GM18861 (cell line): ENCODE data around the gene TPP2.

Experiments
- ATAC-seq: cut with Tn5 transposase; IDR thresholded peaks from one replicate; pipeline ENCODE4 v1.9.1; 2021; ENCODE audit not compliant: unreplicated experiment

TPP2 gene

DNA sequence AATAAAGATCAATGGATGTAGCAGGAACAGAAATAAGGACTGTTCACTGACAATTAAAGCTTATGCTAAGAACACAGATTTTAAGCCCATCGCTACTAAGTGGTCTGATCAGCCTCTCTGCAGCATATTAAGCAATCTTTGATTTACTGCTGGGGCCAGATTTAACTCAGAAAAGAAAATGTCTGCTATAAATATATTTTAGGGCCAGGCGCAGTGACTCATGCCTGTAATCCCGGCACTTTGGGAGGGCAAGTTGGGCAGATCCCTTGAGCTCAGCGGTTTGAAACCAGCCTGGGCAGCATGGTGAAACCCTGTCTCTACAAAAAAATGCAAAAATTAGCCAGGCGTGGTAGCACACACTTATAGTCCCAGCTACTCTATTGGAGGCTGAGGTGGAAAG is 55.1 kb downstream of the TPP2 start:
- ATAC-seq, result no peak

DNA sequence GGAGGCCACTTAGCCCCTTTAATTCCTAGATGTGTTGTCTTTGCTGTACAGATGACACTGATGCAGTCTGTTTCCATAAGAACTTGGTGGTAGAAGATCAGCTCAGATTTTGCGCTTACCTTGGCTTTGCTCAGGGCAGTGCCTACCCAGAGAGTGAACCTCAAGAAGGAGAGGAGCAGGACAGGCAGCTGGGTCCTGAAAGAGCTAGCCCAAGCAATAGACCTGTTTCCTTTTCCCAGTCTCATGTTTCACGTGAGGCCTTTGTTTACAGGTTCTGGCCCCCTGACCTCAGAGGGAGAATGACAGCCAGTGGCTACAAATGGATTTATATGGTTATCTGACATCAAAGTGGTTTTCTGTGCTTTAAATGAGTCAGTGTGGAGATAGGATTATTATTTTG is 58.0 kb downstream of the TPP2 start:
- no peak for ATAC-seq

DNA sequence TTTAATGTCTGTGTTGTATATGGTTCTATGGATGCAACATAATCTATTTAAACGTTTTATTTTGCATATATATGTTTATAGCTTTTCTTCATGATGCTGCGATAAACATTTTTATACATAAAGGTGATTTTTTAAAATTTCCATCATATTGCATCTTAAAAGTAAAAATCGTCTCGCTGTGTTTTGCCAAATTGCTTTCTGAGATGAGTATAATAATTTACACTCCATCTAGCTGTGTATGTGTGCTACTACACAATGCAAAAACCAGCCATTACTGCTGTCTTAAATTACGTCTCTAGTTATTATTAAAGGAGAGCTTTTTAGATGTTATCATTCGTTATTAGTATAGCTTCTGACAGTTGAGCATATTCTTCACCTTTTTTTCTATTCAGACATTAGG is 60.8 kb downstream of the TPP2 start:
- ATAC-seq, result no peak

DNA sequence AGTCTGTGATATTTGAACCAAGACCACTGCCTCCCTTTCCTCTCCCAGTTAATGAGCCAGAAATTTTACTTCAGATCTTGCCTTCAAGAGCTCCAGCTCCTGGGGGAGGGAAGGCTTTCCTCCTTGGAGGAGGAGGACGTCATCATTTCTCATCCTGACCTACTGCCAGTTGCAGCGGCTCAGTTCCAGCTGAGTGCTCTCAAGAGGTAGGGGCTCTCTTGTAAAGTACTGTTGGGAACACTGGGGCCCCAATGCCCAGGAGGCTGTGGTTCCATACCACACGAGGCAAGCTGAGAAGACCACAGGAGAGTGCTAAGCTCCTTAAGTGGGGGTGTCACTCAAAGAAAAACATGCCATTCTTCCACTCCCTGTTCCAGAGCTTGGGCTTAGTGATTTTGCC is 61.9 kb downstream of the TPP2 start:
- ATAC-seq, result no peak

DNA sequence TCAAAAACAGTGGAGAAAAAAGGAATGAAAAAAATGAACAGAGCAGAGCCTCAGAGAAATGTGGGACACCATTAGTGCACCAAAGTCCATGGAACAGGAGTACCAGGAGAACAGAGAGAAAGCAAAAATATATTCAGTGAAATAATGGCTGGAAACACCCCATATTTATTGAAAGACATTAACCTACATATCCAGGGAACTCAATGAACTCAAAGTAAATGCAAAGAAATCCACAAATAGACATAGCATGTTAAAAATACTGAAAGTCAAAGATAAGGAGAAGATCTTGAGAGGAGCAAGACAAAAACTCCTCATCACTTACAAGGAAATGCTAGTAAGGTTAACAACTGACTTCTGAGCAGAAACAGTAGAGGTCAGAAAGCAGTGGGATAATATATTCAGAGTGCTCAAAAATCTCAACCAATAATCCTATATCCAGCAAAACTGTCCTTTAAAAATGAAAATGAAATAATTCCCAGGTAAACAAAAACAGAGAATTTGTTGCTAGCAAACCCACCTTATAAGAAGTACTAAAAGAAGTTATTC is 62.5 kb downstream of the TPP2 start:
- no peak for ATAC-seq

DNA sequence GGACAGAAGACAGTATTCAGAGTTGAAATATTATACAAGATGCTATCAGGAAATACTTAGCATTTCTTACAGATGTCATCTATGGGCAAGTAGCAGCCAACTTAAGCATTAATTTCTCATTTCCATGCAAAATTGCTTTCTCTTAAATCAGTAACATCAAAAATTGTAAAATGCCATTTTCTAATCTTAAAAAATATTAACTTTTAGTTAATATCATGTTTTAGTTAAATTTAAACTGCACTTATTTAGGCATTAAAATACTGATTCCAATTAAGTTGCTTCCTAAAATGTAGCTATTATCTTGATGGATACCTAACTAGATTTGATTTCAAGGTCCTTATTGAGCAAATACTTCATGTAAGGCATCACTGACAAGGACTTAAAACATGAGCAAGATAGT is 70.2 kb downstream of the TPP2 start:
- ATAC-seq, result no peak

DNA sequence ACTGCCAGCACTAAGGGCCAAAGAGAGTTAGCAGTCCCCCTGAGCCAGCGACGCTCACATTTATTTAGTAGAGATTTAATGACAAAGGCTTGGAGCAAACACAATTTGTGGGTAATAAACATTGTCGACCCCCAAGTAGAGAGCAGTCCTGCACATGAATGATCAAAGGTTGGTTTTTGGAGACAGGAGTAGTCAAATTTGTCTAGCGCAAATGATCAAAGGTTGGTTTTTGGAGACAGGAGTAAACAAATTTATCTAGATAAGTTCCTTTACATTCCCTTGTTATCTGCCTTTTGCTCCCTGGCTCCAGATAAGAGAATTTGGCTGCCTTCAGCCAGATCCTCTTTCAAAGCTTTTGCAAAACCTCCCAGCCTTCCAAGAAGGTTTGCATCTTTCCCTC is 71.1 kb downstream of the TPP2 start:
- no peak for ATAC-seq

DNA sequence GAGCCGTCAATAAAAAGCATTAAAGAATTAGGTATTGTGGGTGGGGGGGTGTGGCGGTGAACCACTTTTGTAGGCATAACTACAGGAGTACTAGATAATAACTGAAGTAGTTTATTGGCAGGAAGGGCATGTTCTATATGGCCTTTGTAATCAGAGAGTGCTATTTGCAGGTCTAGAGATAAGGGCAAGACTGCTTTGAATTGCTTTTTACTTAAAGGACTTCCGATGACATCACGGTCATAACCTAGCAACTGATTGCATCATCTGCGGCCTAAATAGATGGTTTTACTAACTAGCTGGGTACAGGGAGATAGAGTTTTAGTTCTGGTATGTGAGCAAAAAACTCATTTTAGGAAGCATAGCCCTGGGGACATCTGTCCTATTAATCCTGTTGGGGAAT is 73.3 kb downstream of the TPP2 start:
- no peak for ATAC-seq

DNA sequence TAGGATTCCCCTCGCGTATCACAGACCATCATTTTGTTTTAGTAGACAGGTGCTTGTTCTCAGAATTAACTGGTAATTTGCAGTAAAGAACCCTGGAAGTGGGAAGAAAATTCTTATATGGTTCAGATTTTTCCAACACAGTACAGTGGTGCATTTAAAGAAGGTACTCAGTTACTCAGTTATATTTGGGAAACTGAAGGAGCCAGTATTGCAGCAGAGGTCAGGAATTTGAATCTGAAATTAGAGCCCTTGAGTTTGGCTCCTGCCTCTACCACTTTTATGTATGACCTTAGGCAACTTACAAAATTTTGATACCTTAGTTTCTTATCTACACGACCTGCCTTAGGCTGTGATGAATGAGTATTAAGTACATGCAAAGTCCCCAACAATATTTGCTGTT is 78.3 kb downstream of the TPP2 start:
- no peak for ATAC-seq

DNA sequence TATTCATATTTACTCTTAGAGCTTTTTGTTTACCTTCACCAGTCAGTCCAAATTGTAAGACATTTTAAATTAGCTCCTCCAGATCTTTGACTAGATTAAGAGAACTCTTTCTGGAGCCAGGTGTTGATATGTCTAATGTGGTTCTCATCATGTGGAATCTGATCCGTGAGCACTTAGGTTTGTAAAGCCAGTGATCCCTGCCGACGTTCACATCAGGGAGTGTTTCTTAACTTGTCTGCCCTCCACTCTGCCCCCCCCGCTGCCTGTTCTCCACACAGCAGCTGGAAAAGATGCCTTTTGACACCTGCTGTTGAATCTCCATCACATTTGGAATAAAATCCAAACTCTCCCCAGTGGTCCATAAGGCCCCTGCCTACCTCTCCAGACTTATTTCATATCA is 80.3 kb downstream of the TPP2 start:
- no peak for ATAC-seq

DNA sequence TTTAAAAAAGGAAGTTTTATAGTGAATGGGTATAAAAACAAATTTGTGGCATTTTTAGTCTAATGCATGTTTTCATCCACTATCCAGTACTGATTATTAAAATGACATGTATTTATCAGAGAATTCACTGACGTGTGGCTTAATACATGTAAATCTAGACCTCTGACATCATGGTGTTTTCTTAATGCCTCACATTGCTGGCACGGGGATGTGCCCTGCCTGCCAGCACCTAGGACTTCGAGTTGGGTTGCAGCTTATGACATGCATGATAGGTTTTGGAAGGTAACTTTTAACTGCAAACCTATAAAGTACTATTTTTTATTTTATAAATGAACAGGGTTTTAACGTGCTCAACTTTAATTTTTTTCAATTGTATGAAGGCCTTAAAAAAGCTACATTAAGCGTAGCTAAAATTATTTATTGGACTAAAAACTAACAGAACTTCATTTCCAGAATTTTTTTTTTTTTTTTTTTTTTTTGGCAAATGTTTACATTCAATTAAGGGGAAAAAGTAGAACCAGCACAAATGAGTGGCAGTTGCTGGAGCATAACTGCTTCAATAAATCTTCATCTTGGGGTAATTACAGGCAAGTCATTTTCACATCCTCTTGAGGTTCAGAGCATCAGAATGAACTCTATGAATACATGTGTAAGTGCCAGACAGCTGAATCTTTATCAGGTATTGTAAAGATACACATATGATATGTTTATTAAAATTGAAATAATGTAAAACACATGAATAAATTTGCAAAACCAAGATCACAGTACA is 81.7 kb downstream of the TPP2 start:
- no peak for ATAC-seq

DNA sequence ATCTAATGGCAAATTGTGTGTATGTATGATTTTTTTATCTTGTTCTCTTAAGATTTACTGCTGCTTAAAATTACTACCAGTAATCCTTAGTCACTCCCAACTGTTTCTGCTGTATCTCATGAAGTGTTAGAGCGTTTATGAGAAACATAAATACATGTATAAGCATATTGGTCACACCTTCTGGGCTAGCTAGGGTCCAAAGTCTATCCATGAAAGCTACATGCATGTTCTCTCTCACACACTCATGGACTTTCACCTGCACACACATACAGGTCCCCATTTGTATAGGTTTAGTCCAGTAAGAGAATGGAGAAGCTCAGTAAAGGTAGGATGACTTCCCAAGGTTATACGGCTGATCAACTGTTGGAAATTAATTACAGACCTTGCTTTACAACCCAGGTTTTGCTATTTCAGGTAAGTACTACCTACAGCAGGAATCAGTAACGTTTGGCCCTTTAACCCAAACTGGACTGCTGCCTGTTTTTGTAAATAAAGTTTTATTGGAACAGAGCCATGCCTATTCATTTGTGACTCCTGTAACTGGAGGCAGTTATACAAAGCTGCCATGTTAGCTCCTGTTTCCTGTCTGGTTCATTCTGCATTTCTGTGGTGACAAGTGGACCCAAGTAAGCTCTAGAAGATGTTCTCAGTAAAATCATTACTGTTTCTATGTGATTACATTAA is 82.8 kb downstream of the TPP2 start:
- ATAC-seq, result no peak

DNA sequence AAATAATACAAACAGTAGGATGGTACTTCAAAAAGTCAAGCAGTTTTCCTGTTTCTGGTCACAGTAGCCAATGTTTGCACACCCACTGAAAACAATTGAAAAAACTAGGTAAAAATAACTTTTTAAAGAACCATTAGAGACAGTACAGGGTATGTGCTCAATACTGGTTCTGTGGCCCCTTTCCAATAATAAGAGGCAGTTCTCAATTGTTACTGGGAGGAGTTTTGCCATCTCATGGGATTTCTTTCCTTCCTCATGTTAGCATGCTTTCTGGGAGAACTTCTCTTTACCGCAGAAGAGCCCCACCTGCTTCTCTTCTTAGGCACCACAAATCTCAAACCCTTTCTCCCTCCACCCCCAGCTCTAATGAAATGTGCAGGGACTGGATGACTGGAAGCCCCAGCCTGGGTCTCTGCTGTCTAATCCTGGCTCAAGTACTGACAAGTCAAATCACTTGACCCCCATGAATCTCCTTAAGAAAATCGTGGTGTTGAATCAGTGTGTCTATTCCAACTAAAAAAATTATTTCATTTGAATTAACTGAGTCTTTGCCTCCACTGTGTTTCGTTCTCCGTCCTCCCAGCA is 83.4 kb downstream of the TPP2 start:
- ATAC-seq, result no peak

DNA sequence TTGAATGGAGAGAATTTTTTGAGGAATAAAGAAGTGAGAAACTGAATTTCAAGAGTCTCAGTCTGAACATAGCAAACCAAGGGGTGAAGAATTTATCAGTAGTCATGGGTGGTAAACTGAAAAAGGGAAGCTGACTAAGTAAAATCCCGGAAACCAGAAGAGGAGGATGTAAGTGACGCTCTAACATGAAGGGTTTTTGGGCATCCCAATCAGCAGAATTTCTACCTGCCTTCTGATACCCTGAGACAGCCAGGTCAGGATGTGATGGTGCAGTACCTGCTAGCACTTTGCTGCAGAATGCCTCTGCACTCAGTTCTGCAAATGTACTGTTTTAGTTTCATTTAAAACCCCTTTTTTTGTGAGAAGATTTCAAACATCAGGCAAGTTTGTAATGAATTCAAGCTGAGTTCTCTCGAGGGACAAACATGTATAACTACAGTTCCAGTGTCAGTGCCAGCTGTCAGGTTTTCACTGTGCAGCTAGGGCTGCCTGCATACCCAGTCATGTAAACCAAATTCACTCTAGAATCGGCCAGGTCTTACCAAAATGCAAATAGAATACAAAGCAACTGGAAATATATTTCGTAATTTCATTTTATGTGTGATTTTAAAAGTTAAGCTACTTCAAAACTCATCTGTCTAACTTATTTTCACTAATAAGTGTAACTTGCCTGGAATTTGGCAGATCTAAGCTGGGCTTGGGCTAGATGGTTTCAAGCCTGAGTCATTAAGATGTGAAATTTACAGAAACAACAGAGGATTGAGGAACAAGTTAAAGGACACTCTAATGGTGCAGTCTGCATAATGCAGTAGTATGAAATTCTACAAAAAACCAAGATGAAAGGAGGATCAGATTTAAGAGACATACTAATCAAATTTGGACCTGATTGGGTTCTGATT is 84.3 kb downstream of the TPP2 start:
- ATAC-seq, result no peak

DNA sequence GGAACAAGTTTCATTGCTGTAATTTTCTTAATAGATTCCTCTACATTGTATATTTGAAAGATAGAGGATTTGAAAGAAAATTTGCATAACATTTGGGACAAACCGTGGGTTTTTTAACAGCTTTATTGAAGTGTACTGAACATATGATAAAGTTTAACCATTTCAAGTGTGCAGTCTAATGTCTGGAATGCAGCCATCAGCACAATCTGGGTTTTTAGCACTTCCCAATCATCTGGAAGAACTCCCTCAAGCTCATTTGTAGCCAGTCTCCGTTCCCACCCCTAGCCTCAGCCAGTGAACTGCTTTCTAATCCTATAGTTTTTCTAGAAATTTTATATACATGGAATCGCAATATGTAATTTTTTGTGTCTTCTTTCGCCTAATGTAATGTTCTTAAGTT is 85.4 kb downstream of the TPP2 start:
- ATAC-seq, result no peak

DNA sequence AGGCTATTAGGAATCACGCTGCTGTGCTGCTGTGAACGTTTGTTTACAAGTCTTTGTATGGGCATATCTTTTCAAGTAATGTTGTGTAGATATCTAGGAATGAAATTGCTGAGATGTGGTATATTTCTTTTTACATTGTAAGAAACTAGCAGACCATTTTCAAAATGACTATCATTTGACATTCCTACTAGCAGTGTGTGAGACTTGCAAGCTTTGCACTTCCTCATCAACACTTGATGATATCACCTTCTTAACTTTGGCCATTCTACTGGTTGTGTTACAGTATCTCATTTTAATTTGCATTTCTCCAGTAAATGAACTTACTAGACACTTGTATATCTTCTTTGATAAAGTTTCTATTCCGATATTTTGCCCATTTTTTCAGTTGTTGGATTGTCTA is 85.9 kb downstream of the TPP2 start:
- no peak for ATAC-seq

DNA sequence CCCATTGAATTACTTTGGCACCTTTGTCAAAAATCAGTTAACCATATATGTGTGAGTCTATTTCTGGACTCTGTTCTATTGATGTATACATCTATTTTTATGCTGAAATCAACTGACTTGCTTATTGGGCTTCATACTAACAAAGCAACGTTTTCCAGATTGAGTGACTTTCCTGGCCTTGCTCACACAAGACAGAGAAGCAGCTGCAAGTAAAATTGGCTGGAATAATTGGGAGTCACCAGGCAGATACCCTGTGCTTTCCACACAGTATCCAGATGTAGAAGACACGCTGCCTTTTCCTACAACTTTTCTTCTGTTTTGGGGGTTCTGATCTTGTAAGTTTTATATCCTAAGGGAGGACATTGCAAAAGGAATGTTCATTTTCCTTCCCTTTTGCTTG is 86.9 kb downstream of the TPP2 start:
- ATAC-seq, result no peak

DNA sequence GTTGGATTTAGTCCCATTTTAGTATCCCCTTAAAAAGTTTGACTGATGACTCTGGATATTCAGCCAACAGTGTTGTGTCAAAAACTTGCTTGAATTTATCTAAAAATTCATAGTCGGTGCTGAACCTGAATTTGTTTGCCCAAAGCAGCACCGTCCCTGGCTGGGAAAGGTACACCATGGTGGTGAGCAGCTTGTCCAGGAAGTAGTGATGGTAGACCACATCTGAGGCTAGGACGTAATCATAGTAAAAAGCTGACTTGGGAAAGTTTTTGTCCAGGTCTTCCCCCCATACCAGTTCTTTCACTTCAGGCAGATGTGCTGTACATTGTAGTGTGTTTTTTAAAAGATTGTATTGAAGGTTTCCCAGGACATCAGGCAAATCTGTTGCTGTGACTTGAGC is 89.2 kb downstream of the TPP2 start:
- ATAC-seq, result no peak

DNA sequence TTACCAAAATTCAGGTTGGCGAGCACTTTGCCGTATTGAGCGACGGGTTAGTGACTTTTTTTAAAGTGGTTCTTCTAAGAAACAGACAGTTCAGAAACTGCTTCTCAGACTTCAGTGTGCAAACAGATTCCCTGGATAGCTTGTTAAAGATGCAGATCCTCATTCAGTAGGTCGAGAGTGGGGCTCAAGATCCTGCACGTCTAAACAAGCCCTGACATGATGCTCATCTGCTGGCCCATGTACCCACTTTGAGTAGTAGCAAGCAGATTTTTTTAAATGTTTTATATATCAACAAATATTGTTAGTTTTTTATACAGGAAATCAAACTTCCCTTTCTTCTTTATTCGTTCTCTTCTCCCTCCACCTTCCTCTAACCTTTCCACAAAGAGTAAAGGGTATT is 90.7 kb downstream of the TPP2 start:
- ATAC-seq, result no peak

DNA sequence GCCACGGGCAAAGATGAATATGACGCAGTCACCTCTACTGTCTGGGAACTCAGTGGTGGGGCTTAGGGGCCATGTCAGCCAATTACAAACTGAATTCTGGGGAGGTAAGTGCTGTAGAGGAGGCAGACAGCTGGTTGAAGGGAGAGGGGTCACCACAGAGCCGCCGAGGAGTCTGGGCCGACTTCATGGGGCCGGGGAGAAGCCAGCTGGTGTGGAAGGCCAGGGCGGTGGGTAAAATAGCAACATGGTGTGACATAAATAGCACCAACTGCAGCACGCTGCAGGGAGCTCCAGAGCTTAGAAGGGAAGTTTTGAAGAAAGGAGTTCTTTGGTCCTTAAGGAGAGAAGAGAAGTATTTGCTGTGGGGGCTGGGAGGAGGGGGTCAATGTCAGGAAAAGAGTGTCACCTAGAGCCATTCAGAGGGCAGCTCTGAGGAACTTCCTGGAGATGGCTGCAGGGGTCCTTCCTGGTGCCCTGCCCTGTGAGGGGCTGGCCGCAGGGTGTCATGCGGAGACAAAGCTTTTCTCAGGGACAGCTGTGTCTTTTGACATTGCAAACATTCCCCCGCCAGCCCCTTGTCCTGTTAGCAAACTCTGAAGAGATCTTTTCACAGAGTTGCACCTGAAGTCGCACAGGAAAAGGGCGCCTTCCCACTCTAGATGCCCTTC is 91.7 kb downstream of the TPP2 start:
- ATAC-seq, result no peak

DNA sequence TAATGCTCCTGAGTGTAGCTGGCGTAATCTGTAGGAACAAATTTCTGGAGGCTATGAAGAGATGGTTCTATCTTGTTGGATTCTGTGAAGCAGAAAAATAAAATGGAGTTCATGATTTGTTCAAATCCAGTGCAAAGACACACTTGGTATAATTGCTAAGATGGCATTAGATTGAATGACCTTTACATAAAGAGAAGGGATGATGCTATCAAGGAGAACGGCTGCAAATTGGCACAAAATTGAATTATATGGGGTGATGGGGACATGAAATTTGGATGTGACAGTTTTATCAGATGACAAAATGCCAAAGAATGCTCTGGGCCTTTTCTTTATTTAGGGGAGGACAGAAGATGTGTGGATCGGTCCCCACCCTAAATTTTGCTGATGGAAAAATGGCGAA is 94.1 kb downstream of the TPP2 start:
- no peak for ATAC-seq
